HUES48 (cell line): Measurements from ENCODE around the gene USP25.

Experiments used
- H3K27ac ChIP-seq: one replicate; pipeline ENCODE4 v1.7.0; 2013; ENCODE audit warnings: low read depth, low read length, inconsistent platforms
- H3K27me3 ChIP-seq: 2 replicates; pipeline ENCODE4 v1.6.1; 2013; ENCODE audit warnings: mild to moderate bottlenecking, low read length; ENCODE audit not compliant: control insufficient read depth, insufficient read depth
- H3K36me3 ChIP-seq: 2 replicates; pipeline ENCODE4 v1.6.1; 2013; ENCODE audit warnings: low read length; ENCODE audit not compliant: control insufficient read depth, insufficient read depth
- H3K4me1 ChIP-seq: 2 replicates; pipeline ENCODE4 v1.6.1; 2013; ENCODE audit warnings: mild to moderate bottlenecking, low read length; ENCODE audit not compliant: control insufficient read depth, insufficient read depth
- H3K4me3 ChIP-seq: 2 replicates; pipeline ENCODE4 v1.5.1; 2013; ENCODE audit warnings: mild to moderate bottlenecking, low read depth, low read length
- H3K9ac ChIP-seq: 2 replicates; pipeline ENCODE4 v1.6.1; 2013; ENCODE audit warnings: mild to moderate bottlenecking, low read depth, low read length, moderate library complexity
- H3K9me3 ChIP-seq: 2 replicates; pipeline ENCODE4 v1.6.1; 2013; ENCODE audit warnings: low read length; ENCODE audit not compliant: control insufficient read depth, insufficient read depth

USP25 gene

DNA sequence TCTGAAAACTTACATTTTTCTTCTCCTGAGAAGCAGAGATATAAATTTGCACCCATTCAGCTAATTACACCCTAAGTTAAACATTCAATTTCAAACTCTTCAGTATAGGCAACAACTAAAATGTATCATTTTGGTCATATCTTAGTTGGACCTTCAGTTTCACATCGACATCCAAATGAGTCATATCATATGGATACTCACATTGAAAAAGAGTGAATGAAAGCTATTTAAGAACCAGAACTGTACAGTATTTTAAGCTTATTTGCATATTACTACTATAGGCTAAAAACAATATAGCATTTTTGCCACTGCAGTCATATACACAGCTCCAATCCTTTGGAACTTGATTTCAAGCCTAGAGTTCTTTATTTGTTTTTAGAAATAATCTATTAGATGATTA, 33.6 kb downstream of the USP25 start:
- Histone ChIP-seq H3K27ac (no peak overlapping the region), H3K4me3 (no peak overlapping the region), H3K27me3 (no peaks in the 10 kb centered on the region), H3K9ac (no peak overlapping the region), H3K9me3 (0 out of 2 replicates have a peak, but pooled peaks cover under 1% of the 10 kb centered on the region), H3K36me3 (peaks cover 16% of the 10 kb centered on the region), H3K4me1 (peaks cover 49% of the 10 kb centered on the region)

DNA sequence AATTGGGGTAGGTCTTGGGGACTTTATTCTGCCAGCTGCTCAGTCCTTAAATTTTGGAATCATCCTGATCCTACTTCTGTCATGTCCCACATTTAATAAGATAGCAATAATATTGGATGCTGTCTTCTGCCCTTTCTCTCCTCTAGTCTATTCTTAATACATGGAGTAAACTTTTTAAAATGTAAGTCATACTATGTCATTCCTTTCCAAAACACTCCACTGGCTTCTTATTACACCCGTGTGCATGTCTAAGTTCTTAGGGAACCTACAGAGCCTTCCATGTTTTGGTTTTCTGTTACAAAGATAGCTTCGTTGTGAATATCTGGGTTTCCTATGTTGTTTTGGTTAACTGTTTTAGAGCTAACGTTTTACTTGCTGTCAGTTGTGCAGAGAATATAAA, 35.1 kb downstream of the USP25 start:
- Histone ChIP-seq H3K9ac (no peak overlapping the region), H3K27ac (no peak overlapping the region), H3K27me3 (no peaks in the 10 kb centered on the region), H3K9me3 (no peaks in the 10 kb centered on the region), H3K36me3 (peaks cover 20% of the 10 kb centered on the region), H3K4me1 (peaks cover 42% of the 10 kb centered on the region), H3K4me3 (no peak overlapping the region)

DNA sequence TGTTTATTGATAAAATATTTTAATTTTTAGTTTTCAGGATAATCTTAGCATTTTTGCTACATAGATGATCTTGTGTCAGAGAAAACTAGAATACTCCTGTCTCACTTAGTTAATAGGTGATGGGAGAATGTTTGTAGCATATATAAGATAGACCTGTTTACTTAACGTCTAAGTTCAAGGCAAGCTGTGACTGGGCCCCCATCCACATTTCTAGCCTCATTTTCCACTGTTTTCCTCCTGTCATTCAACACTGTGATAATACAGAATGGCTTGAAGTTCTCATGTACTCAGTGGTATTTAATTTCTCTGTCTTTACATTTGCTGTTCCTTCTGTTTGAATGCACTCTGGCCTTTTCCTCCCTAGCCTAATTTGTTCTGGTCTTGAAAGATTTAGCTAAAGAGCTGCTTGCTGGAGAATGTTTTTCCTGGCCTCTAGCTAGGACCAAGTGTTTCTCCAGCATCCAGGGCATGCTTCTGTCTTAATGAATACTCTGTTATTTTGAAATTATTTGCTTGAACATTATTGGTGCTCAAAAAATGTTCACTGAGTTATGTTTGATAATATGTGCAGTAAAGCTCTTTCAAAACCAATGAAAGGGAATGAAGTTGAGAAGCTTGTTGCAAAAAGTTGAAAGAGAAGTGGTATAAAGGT, 37.3 kb downstream of the USP25 start:
- Histone ChIP-seq H3K9ac (no peak overlapping the region), H3K9me3 (no peaks in the 10 kb centered on the region), H3K4me3 (no peak overlapping the region), H3K36me3 (peaks cover 20% of the 10 kb centered on the region), H3K4me1 (peaks cover 20% of the 10 kb centered on the region), H3K27me3 (no peaks in the 10 kb centered on the region), H3K27ac (no peak overlapping the region)

DNA sequence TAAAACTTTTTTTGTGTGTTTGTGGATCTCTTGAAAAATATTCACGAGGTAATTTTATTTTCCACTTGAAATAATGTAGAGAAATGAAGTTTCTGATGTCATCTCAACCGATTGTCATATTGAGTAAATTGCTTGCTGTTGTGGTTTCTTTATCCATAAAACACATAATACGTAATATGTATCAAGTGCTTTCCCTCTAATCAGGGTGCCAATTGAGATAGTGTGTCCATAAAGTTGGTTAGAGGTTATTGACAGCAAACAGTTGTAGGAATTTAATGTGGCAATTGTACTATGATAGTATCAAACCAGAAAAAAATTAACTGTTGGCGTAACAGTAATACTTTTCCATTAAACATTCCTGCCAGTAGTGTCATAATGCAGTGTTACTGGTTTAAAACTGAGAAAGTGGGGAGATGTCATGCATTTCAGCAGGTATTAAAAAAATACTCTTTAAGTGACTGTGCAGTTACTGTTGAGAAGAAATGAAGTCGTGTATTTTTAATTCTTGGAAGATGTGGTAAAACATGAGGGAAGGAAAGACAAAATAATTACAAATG, 38.3 kb downstream of the USP25 start:
- Histone ChIP-seq H3K36me3 (peaks cover 20% of the 10 kb centered on the region), H3K27me3 (no peaks in the 10 kb centered on the region), H3K4me1 (peaks cover 21% of the 10 kb centered on the region), H3K9me3 (no peaks in the 10 kb centered on the region), H3K9ac (no peak overlapping the region), H3K27ac (no peak overlapping the region), H3K4me3 (no peak overlapping the region)

DNA sequence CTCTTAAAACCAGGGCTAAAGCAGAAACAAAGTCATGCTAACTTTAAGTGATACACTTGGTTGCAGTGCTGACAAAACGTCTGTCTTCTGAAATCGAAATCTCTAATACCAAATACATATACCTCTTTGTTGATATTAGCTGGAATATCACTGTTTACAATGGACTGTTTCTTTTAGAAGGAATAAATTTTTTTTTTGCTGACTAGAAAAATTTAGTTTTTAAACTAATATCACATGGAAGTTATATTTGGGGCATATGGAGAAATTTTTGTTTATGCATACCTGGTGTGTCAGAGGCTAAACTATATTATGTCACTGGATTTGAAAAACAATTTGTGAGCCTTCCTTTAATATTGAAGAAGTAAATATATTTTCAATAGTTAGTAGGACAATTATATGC, 39.1 kb downstream of the USP25 start:
- Histone ChIP-seq H3K36me3 (peaks cover 20% of the 10 kb centered on the region), H3K4me3 (no peak overlapping the region), H3K27ac (no peak overlapping the region), H3K27me3 (no peaks in the 10 kb centered on the region), H3K4me1 (peaks cover 24% of the 10 kb centered on the region), H3K9ac (no peak overlapping the region), H3K9me3 (no peaks in the 10 kb centered on the region)

DNA sequence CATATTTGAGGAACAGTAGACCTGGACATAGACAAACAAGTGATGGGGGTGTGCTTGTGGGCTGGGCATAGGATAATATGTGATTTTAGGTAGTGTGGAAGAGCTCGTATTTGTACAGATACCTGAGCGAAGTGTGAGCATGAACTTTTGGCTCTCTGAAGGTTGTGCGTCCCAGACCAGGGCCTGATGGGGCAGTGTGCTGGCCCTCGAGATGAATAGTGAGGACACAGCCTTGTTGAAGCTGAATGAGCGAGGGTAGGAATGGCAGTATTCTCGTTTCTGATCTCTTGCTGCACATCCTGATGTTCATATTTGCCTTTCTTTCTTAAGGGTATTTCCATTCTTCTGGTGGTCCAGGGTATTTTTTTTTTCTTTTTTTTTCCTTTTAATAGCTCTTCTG, 41.5 kb downstream of the USP25 start:
- Histone ChIP-seq H3K9ac (no peak overlapping the region), H3K36me3 (peaks cover 15% of the 10 kb centered on the region), H3K9me3 (no peaks in the 10 kb centered on the region), H3K4me1 (peaks cover 32% of the 10 kb centered on the region), H3K27ac (no peak overlapping the region), H3K27me3 (no peaks in the 10 kb centered on the region), H3K4me3 (no peak overlapping the region)

DNA sequence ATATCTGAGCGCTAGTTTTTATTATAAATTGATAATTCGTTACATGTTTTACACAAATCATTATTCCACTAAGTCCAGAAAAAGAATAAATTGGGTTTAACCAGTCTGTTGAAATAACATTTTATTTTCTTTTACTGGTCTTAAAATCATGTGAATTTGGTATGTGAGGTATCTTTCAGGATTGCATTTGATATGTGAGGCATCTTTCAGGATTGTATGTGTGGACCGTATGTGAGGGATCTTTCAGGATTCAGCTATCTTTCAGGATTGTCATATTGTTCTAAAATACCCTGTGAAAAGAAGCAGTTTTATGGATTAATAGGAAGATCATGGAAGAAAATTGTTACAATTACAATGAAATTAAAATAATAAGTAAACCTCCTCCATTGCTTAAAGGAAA, 42.9 kb downstream of the USP25 start:
- Histone ChIP-seq H3K4me3 (no peak overlapping the region), H3K36me3 (0 out of 2 replicates have a peak, but pooled peaks cover 4% of the 10 kb centered on the region), H3K9me3 (no peaks in the 10 kb centered on the region), H3K9ac (no peak overlapping the region), H3K27me3 (no peaks in the 10 kb centered on the region), H3K27ac (no peak overlapping the region), H3K4me1 (peaks cover 31% of the 10 kb centered on the region)

DNA sequence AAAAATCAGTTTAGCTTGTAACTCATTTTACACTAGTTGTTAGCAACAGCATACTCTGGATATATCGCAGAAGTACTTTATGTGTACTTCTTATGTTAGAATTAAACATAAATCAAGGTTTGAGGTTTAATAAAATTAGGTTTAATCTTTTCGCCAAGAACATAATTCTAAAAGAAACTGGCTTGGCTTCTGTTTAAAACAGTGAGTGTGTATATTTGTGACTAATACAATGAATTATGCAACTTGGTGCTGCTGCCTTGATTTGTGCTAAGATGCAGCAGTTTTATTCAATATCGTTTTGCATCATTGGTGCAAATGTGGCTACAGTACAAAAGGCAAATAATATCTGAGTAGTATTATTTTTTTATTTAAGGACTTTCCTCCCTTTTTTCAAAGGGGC, 44.8 kb downstream of the USP25 start:
- no peak overlapping the region for H3K27ac ChIP-seq
- no peak overlapping the region for H3K4me3 ChIP-seq
- H3K4me1 ChIP-seq, result peaks cover 20% of the 10 kb centered on the region
- no peaks in the 10 kb centered on the region for H3K27me3 ChIP-seq
- no peaks in the 10 kb centered on the region for H3K9me3 ChIP-seq
- no peaks in the 10 kb centered on the region for H3K36me3 ChIP-seq
- H3K9ac ChIP-seq, result no peak overlapping the region

DNA sequence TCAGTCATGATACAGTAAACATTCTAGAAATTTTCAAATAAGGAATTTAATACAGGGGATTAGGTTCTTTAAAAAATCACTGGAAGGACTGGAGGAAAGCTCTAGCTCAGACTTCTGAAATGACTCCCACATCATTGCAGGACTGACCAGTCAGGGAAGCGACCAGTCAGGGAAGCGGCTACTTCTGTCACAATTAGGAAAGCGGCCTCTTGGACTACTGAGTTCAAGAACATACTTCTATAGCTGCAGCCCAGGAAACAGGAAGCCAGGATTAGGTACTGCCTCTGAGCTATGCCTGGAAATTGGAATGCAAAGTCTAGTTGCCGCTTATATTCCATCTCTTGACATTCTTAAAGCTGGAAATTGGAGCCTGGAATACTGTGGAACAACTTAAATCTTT, 45.5 kb downstream of the USP25 start:
- Histone ChIP-seq H3K27me3 (no peaks in the 10 kb centered on the region), H3K4me3 (no peak overlapping the region), H3K27ac (no peak overlapping the region), H3K9ac (no peak overlapping the region), H3K36me3 (no peaks in the 10 kb centered on the region), H3K4me1 (peaks cover 20% of the 10 kb centered on the region), H3K9me3 (no peaks in the 10 kb centered on the region)

DNA sequence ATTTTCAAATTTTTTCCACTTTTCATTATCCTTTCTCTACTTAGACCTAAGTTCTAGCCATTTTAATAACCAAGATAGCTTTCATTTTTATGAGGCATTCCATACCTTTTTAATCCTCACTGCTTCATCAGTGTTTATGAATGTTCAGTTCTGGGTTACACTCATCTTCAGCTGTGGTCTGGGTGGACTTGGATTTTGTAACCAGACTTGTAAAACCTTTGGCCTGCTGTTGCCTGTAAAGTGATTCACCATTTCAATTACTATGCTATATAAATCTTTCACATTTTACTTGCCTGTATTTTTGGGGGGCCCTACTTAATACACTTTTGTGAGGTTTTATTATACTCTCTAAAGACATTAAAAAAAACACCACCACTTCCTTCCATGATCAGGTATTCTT, 46.2 kb downstream of the USP25 start:
- Histone ChIP-seq H3K4me3 (no peak overlapping the region), H3K36me3 (peaks cover 5% of the 10 kb centered on the region), H3K27ac (no peak overlapping the region), H3K4me1 (peaks cover 20% of the 10 kb centered on the region), H3K9me3 (no peaks in the 10 kb centered on the region), H3K9ac (no peak overlapping the region), H3K27me3 (no peaks in the 10 kb centered on the region)

DNA sequence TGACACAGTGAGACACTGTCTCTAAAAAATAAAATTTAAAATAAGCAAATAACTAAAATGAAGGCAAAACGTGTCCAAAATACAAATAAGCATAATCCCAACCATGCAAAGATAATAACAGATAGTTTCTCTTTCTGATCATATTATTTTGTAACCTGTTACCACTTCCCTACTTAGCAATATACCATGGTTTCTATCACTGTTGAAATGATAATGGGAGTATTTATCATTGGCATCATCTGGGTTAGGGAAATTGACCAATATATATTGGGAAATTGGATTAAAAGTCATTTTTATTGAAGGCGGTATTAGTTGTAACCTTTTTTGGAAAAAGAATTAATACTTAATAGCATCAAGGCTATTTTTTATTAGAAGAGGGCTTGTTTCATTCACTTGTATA, 47.0 kb downstream of the USP25 start:
- Histone ChIP-seq H3K27me3 (no peaks in the 10 kb centered on the region), H3K9ac (no peak overlapping the region), H3K27ac (no peak overlapping the region), H3K9me3 (no peaks in the 10 kb centered on the region), H3K36me3 (peaks cover 13% of the 10 kb centered on the region), H3K4me3 (no peak overlapping the region), H3K4me1 (peaks cover 20% of the 10 kb centered on the region)
